Right lobe of liver (tissue), 4 donors: Measurements from ENCODE around the gene CKM.

ENCODE experiments used
- POLR2A ChIP-seq: fragments of 450-650 bp; IDR thresholded peaks from one replicate; pipeline ENCODE4 v1.6.1; 2017; ENCODE audit warnings: antibody characterized with exemption, mild to moderate bottlenecking
- TF ChIP-seq, protein P1 (sequence below), 4 donors: fragments of 200-600 bp in 3 of 4; fragments of 450-650 bp in 1 of 4; IDR thresholded peaks; one replicate each; pipeline versions ENCODE4 v1.5.1 to v1.8.0; 2016 to 2022; ENCODE audit warnings: antibody characterized with exemption in 4 of 4, mild to moderate bottlenecking in 2 of 4
- donor health status: DM: no; HTN: no; CAD: no.
- donor health status: DM: no; HTN: no; CAD: no.
- donor health status: DM: no; HTN: yes; CAD: no.

DNA sequence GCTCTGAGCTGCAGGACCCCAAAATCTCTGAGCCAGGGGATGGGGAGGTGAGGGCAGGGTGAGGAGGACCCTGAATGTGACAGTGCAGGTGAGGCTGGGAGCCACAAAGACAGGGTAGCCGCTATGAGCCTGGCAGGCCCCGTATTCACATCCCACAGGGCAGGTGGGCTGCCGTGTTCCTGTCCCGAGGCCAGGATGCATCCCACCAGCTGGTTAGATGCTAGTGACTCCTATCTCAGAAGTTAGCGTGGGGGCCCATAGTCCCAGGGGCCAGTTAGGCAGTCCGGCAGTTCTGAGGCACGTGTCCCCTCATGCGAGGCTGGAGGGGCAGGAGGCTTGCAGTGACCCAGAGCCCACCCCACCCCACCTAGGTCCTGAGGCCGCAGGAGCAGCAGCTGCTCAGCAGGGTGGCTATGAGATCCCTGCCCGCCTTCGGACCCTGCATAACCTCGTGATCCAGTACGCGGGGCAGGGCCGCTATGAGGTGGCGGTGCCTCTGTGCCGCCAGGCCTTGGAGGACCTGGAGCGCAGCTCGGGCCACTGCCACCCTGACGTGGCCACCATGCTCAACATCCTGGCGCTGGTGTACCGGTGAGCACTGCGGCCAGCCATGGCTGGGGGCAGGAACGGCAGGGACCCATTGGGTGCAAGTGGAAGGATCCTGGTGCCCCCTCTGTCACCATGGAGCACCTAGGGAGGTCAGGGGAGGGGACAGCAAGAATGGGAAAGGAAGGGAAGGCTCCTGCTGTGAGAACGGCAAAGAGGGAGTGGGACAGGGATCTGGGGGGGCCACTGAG lies 25.1 kb upstream of the CKM start:
- TF ChIP-seq, protein P1, sequence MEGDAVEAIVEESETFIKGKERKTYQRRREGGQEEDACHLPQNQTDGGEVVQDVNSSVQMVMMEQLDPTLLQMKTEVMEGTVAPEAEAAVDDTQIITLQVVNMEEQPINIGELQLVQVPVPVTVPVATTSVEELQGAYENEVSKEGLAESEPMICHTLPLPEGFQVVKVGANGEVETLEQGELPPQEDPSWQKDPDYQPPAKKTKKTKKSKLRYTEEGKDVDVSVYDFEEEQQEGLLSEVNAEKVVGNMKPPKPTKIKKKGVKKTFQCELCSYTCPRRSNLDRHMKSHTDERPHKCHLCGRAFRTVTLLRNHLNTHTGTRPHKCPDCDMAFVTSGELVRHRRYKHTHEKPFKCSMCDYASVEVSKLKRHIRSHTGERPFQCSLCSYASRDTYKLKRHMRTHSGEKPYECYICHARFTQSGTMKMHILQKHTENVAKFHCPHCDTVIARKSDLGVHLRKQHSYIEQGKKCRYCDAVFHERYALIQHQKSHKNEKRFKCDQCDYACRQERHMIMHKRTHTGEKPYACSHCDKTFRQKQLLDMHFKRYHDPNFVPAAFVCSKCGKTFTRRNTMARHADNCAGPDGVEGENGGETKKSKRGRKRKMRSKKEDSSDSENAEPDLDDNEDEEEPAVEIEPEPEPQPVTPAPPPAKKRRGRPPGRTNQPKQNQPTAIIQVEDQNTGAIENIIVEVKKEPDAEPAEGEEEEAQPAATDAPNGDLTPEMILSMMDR (IDR thresholded peaks at IDR 0.05) = no peak
- no peak for TF ChIP-seq POLR2A
